HG03575 (cell line): ENCODE data around the gene NT5C3B.
"Not testable (repeated sequence)": the region's sequence is repeated elsewhere in the genome, so short reads cannot be mapped to it uniquely, and the experiment has no call there.

Experiments
- ATAC-seq: cut with Tn5 transposase; IDR thresholded peaks from one replicate; pipeline ENCODE4 v1.9.1; 2021; ENCODE audit not compliant: unreplicated experiment, insufficient number of reproducible peaks, low FRiP score; ENCODE audit errors: extremely low read depth

Gene NT5C3B

DNA sequence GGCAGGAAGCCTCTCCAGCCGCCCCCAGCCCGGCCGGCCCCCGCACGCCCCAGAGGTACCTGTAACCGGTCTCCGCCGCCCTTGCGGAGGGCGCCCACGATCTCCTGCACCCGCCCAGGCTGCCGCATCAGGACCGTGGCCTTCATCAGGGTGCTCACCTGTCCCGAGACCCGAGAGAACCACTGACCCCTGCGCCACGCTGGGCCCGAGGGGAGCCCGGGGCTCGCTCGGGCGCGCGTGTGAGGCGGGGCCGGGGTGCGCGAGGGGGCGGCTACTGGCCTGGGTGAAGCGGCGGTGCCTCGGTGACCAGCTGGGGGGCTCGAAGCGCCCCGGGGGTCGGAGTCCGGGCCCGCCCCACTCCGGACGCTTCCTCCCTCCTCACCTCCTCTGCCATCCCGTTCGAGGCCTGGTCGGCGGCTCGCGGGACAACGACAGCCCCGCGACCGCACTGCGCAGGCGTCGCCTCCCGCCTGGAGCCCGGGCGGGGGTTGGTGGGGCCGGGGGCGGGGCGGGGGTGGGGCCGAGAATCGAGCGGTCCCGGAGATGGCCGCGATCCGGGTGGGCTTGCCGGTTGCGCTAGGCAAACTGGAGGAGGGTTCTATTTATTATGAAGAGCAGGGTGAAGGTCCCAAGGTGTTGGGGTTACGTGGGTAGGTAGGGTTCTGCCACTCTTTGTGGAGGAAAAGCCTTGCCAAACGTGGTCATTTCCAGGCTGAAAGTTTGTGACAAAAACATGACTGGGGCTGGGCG lies at the start of gene NT5C3B:
TSS of gene NT5C3B (minus strand) at position 433 of the 750 bp plus-strand sequence. CDS start at position 394, 39 bp downstream.
- ATAC-seq, result no peak

DNA sequence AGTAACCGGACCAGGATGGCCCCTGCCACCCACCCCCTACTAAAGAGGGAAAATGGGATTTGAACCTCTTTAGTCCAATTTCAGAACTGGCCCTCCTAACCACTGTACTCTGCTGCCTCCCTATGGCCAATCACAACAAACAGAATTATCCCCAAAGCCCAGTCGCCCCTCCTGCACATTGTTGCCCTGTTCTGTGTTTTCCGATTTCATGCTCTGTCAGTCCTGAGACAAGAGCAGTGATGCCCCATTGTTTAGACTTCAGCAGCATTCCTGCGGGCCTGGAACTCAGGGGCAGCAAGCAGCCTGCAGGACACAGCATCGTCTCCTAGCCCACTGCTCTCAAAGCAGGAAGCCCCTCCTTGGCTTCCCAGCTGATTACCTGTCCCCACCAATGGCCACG lies 49.7 kb upstream of the NT5C3B start:
- ATAC-seq, result no peak

DNA sequence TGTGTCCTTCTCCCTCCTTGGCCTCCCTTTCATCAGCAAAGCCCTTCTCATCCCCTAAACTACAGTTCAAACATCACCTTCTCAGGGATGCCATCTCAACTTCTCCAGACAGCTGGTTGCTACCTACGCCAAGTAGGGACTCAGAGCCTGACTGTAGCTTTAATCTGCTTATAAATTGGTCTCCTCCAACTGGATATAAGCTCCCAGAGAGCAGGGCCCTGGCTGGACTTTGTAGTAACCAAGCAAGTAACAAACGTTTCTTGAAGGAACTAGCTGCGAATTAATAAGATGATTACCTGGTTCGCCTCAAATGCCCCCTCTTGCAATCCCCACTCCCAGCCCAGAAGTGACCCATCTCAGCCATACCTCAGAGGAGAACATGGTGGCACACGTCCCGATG lies 46.7 kb upstream of the NT5C3B start:
- no peak for ATAC-seq

GRCh38 chr17:41880130-41880529 lies 44.1 kb upstream of the NT5C3B start:
- ATAC-seq, result no peak

DNA sequence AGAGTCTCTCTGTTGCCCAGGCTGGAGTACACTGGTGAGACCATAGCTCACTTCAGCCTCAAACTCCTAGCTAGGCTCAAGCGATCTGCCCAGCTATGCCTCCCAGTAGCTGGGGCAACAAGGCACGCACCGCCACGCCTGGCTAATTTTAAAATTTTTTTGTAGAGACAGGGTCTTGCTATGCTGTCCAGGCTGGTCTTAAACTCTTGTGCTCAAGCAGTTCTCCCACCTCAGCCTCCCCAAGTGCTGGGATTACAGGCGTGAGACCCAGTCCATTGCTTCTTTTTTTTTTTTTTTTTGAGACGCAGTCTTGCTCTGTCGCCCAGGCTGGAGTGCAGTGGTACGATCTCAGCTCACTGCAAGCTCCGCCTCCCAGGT lies 38.2 kb upstream of the NT5C3B start:
- not testable (repeated sequence) for ATAC-seq

DNA sequence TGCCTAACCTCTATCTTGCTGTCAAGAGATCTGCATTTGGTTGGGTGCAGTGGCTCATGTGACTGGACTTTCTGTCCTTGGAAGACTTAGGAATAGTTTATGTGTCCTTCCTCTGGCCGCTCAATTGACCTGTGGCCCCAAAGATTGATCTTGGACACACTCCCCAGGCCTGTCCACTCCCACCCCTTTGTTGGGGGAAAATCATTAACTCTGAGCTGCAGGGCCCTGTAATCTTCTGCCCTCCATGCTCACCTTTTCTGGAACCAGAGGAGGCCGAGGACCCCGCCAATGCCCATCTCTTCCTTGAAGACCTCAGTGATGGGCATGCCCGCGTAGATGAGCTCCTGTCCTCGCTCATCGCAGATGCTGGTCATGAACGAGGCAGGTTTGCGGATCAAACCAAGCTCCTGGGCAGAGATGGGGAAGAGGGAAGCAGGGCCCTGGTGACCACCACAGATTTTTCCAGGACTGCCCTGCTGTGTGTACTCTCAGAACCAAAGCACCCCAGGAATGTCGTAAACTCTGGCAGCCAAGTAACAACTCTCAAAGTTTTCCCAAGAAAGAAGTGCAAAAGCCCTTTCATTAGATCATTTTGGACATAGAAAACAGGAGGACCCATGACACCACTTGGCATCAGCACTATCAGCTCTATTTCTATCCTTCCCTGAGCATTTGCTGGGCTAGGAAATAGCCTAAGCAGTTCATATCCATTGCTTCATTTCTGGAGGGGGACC lies 37.7 kb upstream of the NT5C3B start:
- ATAC-seq, result no peak

DNA sequence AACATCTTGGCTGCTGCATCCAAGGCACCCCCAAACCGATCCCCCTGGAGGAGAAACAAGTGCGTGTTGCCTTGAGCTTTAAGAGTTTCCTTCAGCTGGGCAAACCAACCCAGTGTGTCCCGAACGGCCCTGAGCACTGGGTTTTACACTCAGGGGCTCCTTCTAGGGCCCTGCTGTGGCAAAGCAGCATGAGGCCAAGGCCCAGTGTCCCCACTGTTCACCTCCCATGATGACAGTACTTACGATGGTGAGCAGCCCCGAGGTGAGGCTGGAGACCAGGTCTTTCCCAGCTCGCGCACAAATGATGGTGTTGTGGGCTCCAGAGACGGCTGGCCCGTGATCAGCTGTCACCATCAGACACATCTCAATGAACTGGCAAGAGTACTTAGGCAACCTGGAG lies 35.8 kb upstream of the NT5C3B start:
- no peak for ATAC-seq

DNA sequence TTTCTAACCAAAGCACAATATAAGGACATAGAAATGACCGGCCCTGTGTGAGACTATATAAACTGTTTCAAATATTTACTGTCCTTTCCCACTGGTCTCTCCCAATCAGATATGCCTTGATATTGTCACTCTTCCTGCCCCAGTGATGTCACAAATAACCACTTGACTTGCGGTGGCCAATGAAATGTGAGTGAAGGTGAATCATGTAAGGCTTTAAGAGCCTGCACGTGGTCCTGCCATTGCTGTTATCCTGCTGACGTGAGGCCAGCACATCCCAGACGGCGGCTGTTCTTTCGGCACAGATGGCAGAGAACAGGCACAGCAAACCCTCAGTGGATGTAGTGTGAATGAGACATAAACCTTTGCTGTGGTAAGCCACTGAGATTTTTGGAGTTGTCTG lies 34.6 kb upstream of the NT5C3B start:
- ATAC-seq, result no peak

DNA sequence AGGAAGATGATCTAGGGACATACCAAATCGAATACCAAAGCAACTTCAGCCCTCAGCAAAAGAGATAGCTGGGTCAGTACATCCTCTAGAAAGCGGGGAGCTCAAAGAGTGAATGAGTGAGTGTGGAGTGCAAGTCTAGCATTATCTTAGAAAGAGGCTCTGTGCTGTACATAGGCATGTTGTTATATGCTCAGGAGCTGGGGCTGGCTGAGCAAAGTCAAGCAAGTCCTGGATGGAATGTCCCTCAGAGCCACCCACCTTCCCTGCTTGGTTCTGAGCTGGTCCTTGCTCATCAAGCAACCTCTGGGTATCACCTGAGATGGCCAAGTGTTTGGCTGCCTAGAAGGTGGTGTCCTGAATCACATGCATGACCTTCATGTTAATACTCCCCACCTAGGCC lies 34.1 kb upstream of the NT5C3B start:
- no peak for ATAC-seq

DNA sequence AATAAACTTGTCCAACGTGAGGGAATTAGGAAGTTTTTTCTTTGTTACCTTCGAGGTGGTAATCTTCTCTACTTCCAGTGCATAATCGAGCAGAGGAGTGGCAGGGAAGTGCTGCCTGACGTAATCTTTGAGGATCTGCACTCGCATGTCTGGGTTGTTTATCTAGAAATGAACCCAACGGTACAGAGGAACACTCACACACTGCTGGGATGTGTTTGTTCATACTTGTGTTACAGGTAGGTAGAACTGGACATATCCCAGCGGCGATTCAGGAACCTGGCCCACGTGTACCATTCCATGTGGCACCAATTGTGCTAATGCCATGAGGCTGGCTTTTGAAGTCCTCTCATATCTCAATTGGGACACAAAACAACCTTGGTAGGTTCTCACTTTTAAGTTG lies 33.4 kb upstream of the NT5C3B start:
- no peak for ATAC-seq

DNA sequence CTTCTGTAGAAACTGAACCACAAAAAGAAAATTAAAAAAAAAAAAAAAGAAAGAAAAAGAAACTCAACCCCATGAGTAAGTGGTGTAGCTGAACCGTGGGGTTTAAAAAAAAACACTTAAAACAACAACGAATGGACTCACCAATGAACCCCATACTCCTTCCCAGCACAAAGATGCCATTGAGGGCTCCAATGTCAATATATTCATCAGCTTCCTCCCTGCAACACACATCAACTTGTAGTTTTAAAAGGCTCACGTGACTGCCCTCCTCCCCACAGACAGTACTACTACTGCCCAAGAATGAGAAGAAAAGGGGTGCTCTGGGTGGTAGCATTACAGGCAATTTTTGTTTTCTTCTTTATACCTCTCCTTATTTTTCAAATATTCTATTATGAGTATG lies 32.5 kb upstream of the NT5C3B start:
- ATAC-seq, result no peak

- no peak for ATAC-seq
Measured at GRCh38 chr17:41865596-41865893, 29.5 kb upstream of the NT5C3B start.

GRCh38 chr17:41864836-41865595 lies 29.0 kb upstream of the NT5C3B start, which contains the start of gene KLHL11:
TSS of gene KLHL11 (minus strand) at chr17:41865423. CDS start at chr17:41865370, 53 bp downstream.
- no peak for ATAC-seq

- ATAC-seq, result no peak
Measured at GRCh38 chr17:41864498-41864835, 28.4 kb upstream of the NT5C3B start.

DNA sequence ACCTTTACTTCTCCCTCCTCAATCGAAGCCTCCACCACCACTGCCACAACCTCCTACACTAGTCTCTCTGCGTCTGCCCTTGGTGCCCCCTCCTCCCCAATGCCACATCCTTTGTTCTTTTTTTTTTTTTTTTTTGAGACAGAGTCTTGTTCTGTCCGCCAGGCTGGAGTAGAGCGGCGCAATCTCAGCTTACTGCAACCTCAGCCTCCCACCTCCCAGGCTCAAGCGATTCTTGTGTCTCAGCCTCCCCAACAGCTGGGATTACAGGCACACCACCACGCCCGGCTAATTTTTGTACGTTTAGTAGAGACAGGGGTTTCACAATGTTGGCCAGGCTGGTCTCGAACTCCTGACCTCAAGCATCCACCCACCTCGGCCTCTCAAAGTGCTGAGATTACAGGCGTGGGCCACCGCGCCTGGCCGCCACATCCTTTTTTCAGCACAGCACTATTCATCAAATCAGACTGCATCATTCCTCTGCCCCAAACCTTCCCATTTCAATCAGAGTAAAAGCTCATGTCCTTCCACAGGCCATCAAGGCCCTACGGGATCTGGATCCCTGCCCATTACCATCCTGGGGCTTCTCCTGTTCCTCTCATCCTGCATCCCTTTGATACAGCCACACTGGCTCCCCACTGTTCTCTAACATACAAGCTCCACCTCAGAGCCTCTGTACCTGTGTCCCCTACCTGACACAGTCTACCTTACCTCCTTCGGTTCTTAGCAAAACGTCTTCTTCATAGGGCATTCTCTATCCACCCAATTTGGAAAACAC lies 27.2 kb upstream of the NT5C3B start:
- no peak for ATAC-seq

DNA sequence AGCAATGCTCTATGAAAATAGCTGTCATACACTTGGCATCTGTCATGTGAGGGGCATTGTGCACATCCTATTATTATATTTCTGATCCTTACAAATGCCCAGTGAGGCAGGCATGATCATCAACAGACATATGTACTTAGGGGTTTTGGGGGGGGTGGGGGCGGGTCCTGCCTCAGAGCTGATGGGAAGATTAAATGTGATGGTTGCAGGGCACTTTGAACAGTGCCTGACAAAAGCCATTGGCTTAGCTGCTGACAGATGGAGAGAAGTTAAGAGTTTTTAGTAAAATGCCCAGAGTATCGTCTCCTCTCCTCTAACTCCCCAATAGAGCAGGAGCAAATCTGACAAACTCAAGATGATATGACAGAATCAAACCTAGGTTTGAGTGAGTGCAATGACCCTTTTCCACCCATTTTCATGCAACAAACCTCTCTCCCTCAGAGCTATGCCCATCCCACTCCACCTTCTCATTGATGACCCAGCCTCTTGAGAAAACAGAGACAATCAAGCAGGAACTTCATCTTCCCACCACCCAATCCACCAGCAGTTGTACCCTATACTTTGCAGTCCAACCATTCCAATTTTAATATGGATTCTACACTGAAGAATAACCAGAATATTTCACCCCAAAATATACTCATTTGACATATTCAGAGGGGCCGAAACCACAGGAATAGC lies 24.4 kb upstream of the NT5C3B start:
- ATAC-seq, result no peak

DNA sequence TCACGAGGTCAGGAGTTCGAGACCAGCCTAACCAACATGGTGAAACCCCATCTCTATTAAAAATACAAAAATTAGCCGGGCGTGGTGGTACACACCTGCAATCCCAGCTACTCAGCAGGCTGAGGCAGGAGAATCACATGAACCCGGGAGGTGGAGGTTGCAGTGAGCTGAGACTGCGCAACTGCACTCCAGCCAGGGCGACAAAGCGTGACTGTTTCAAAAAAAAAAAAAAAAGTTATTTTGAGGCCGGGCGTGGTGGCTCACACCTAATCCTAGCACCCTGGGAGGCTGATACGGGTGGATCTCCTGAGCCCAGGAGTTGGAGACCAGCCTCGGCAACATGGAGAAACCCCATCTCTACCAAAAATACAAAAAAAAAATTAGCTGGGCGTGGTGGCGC lies 15.3 kb upstream of the NT5C3B start:
- ATAC-seq, result not testable (repeated sequence)

DNA sequence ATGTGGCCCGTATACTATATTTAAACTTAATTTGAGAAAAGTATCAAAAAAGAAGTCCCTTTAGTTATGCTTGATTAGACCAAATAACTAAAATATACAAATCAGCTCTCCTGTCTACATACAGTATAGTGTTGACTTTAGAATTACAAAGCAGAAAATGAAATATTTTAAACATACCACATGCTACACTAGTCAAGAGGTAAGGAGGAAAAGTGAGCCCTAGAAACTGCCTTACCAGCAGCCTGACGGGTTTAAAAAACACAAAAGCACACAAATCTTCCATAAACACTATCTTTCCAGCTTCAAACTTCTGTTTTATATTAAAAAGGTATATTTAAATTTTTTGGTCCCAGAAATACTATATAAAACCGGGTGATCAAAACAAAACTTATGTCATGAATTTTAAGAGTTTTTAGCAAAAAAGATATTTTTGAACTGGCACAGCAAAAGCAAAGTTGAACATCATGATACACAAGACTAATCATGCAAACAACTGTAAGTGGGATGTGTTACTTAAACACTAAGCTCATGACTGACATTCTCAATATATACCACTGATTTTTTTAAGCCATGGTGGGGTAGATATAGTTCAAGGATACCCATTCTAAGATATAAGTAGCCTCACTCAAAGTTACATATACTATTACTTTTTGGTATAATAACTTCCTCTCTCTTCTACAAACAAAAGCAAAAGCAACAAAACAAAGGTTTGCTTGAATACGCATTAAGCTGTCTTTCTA lies 13.4 kb upstream of the NT5C3B start:
- no peak for ATAC-seq
